Activated T-cell treated with anti-CD3 and anti-CD28 coated beads, Interleukin-2, amount 50 U/mL, for 24 hours (primary cell): ENCODE data around the gene WNT7B.

ENCODE experiments used
- DNase-seq: peaks from one replicate; pipeline ENCODE4 v3.0.0-alpha.2; 2020
- H3K27ac Mint-ChIP-seq: 2 replicates; pipeline ENCODE4 v1.8.0; 2020; ENCODE audit warnings: mild to moderate bottlenecking, mixed read lengths
- H3K27me3 Mint-ChIP-seq: 2 replicates; pipeline ENCODE4 v1.8.0; 2020; ENCODE audit warnings: mixed read lengths
- H3K36me3 Mint-ChIP-seq: 2 replicates; pipeline ENCODE4 v1.8.0; 2020; ENCODE audit warnings: low read depth, mixed read lengths
- H3K4me1 Mint-ChIP-seq: 2 replicates; pipeline ENCODE4 v1.8.0; 2020; ENCODE audit warnings: low read depth, mixed read lengths
- H3K4me3 Mint-ChIP-seq: 2 replicates; pipeline ENCODE4 v1.8.0; 2020; ENCODE audit warnings: mild to moderate bottlenecking, moderate library complexity, mixed read lengths
- H3K9me3 Mint-ChIP-seq: 2 replicates; pipeline ENCODE4 v1.8.0; 2020; ENCODE audit warnings: mixed read lengths

Gene WNT7B

GRCh38 chr22:45993841-45994240 lies 16.9 kb upstream of the WNT7B start:
- peaks cover 4% of the 10 kb centered on the region for H3K27me3 Mint-ChIP-seq
- H3K4me3 Mint-ChIP-seq: no peak overlapping the region
- no peaks in the 10 kb centered on the region for H3K4me1 Mint-ChIP-seq
- H3K36me3 Mint-ChIP-seq: no peaks in the 10 kb centered on the region
- DNase-seq: no peak
- no peaks in the 10 kb centered on the region for H3K9me3 Mint-ChIP-seq
- H3K27ac Mint-ChIP-seq: no peak overlapping the region

GRCh38 chr22:45993143-45993692 lies 16.3 kb upstream of the WNT7B start:
- Mint-ChIP-seq H3K27me3 (peaks cover 4% of the 10 kb centered on the region), H3K9me3 (no peaks in the 10 kb centered on the region), H3K27ac (no peak overlapping the region), H3K4me3 (no peak overlapping the region), H3K4me1 (no peaks in the 10 kb centered on the region), H3K36me3 (no peaks in the 10 kb centered on the region)
- no peak for DNase-seq

GRCh38 chr22:45992737-45993136 lies 15.8 kb upstream of the WNT7B start:
- no peaks in the 10 kb centered on the region for H3K9me3 Mint-ChIP-seq
- no peaks in the 10 kb centered on the region for H3K4me1 Mint-ChIP-seq
- H3K27me3 Mint-ChIP-seq: peaks cover 4% of the 10 kb centered on the region
- no peak overlapping the region for H3K27ac Mint-ChIP-seq
- H3K36me3 Mint-ChIP-seq: no peaks in the 10 kb centered on the region
- DNase-seq: no peak
- no peak overlapping the region for H3K4me3 Mint-ChIP-seq

- H3K27ac Mint-ChIP-seq: no peak overlapping the region
- no peaks in the 10 kb centered on the region for H3K36me3 Mint-ChIP-seq
- H3K9me3 Mint-ChIP-seq: no peaks in the 10 kb centered on the region
- H3K4me1 Mint-ChIP-seq: no peaks in the 10 kb centered on the region
- H3K4me3 Mint-ChIP-seq: no peak overlapping the region
- DNase-seq: no peak
- H3K27me3 Mint-ChIP-seq: peaks cover 4% of the 10 kb centered on the region
Observed at GRCh38 chr22:45991098-45991497, 14.1 kb upstream of the WNT7B start.

GRCh38 chr22:45987136-45987861 lies 10.3 kb upstream of the WNT7B start:
- no peak for DNase-seq
- H3K36me3 Mint-ChIP-seq: no peaks in the 10 kb centered on the region
- no peaks in the 10 kb centered on the region for H3K27me3 Mint-ChIP-seq
- peaks cover 4% of the 10 kb centered on the region for H3K9me3 Mint-ChIP-seq
- H3K4me3 Mint-ChIP-seq: no peak overlapping the region
- H3K27ac Mint-ChIP-seq: no peak overlapping the region
- H3K4me1 Mint-ChIP-seq: no peaks in the 10 kb centered on the region

GRCh38 chr22:45984316-45984916 lies 7.5 kb upstream of the WNT7B start:
- DNase-seq: no peak
- H3K4me3 Mint-ChIP-seq: no peak overlapping the region
- H3K27ac Mint-ChIP-seq: no peak overlapping the region

GRCh38 chr22:45983797-45984196 lies 6.8 kb upstream of the WNT7B start:
- H3K4me1 Mint-ChIP-seq: no peaks in the 10 kb centered on the region
- peaks cover 4% of the 10 kb centered on the region for H3K9me3 Mint-ChIP-seq
- no peaks in the 10 kb centered on the region for H3K36me3 Mint-ChIP-seq
- no peaks in the 10 kb centered on the region for H3K27me3 Mint-ChIP-seq
- no peak for DNase-seq
- no peak overlapping the region for H3K4me3 Mint-ChIP-seq
- no peak overlapping the region for H3K27ac Mint-ChIP-seq

More at GRCh38 chr22:45984316-45984916, 7.5 kb upstream of the WNT7B start:
- H3K4me1 Mint-ChIP-seq: no peaks in the 10 kb centered on the region
- no peaks in the 10 kb centered on the region for H3K27me3 Mint-ChIP-seq
- H3K36me3 Mint-ChIP-seq: no peaks in the 10 kb centered on the region
- peaks cover 4% of the 10 kb centered on the region for H3K9me3 Mint-ChIP-seq

GRCh38 chr22:45980761-45981160 lies 3.8 kb upstream of the WNT7B start:
- Mint-ChIP-seq H3K4me3 (no peak overlapping the region), H3K9me3 (peaks cover 4% of the 10 kb centered on the region), H3K27me3 (peaks cover 13% of the 10 kb centered on the region), H3K27ac (no peak overlapping the region), H3K4me1 (peaks cover 7% of the 10 kb centered on the region), H3K36me3 (no peaks in the 10 kb centered on the region)
- no peak for DNase-seq

GRCh38 chr22:45980268-45980570 lies 3.3 kb upstream of the WNT7B start:
- no peak for DNase-seq
- H3K4me3 Mint-ChIP-seq: no peak overlapping the region
- H3K4me1 Mint-ChIP-seq: peaks cover 9% of the 10 kb centered on the region
- no peaks in the 10 kb centered on the region for H3K36me3 Mint-ChIP-seq
- no peak overlapping the region for H3K27ac Mint-ChIP-seq
- peaks cover 3% of the 10 kb centered on the region for H3K9me3 Mint-ChIP-seq
- H3K27me3 Mint-ChIP-seq: peaks cover 16% of the 10 kb centered on the region

GRCh38 chr22:45978275-45978713 lies 1.3 kb upstream of the WNT7B start:
- H3K4me1 Mint-ChIP-seq: peaks cover 10% of the 10 kb centered on the region
- no peaks in the 10 kb centered on the region for H3K9me3 Mint-ChIP-seq
- H3K27me3 Mint-ChIP-seq: peaks cover 35% of the 10 kb centered on the region
- no peak for DNase-seq
- H3K36me3 Mint-ChIP-seq: no peaks in the 10 kb centered on the region
- H3K27ac Mint-ChIP-seq: no peak overlapping the region
- no peak overlapping the region for H3K4me3 Mint-ChIP-seq

GRCh38 chr22:45977551-45978274 lies 751 bp upstream of the WNT7B start:
- peaks cover 41% of the 10 kb centered on the region for H3K27me3 Mint-ChIP-seq
- no peaks in the 10 kb centered on the region for H3K9me3 Mint-ChIP-seq
- H3K4me3 Mint-ChIP-seq: peak overlapping the region; percentile 12
- H3K27ac Mint-ChIP-seq: no peak overlapping the region
- H3K36me3 Mint-ChIP-seq: no peaks in the 10 kb centered on the region
- peak; percentile 49 for DNase-seq
- peaks cover 10% of the 10 kb centered on the region for H3K4me1 Mint-ChIP-seq

GRCh38 chr22:45976254-45977002 lies 534 bp downstream of the WNT7B start:
- Mint-ChIP-seq H3K27me3 (peaks cover 45% of the 10 kb centered on the region), H3K36me3 (no peaks in the 10 kb centered on the region), H3K27ac (no peak overlapping the region), H3K9me3 (no peaks in the 10 kb centered on the region), H3K4me1 (peaks cover 10% of the 10 kb centered on the region), H3K4me3 (no peak overlapping the region)
- DNase-seq: peak; percentile 46

GRCh38 chr22:45975164-45976161 lies 1.5 kb downstream of the WNT7B start:
- Mint-ChIP-seq H3K4me3 (no peak overlapping the region), H3K27me3 (peaks cover 53% of the 10 kb centered on the region), H3K36me3 (no peaks in the 10 kb centered on the region), H3K9me3 (no peaks in the 10 kb centered on the region), H3K27ac (no peak overlapping the region), H3K4me1 (peaks cover 13% of the 10 kb centered on the region)
- DNase-seq: no peak
